HCT116 (cell line): Measurements from ENCODE around the gene THBS1. TPM values are rescaled to one million over a fixed set of nuclear protein-coding genes. Genes with fewer than 3 reads are reported as not detected.

Experiments used
- ATAC-seq: fragments of 200-7000 bp; cut with Tn5 transposase; 2 replicates; pipeline ENCODE4 v1.9.1; 2020; ENCODE audit warnings: mild to moderate bottlenecking, moderate library complexity
- BruUV-seq: library from RNA; stranded (reverse); fragments of 400-500 nt; replicated peaks from 2 replicates; lab custom pipeline; 2021; lab: Mats Ljungman, UMichigan
- CTCF ChIA-PET: fragments of 300-600 bp; sonication (Branson Sonifier 250); formaldehyde crosslinking; loops from one replicate; lab custom pipeline; 2021; ENCODE audit warnings: antibody characterized with exemption; lab: Charles Lee
- POLR2A ChIA-PET: fragments of 300-600, 350-600 bp; sonication (Branson Sonifier 250); formaldehyde crosslinking; loops from one replicate; lab custom pipeline; 2021; ENCODE audit warnings: antibody characterized with exemption; lab: Charles Lee
- RAD21 ChIA-PET, 2 experiments: fragments of 300-600 bp; sonication (Branson Sonifier 250); formaldehyde crosslinking; loops; one replicate each; lab custom pipeline; 2023; ENCODE audit warnings: low total read pairs in 2 of 2; ENCODE audit not compliant: uncharacterized antibody in 2 of 2, unreplicated experiment in 2 of 2, low non-redundant PET in 1 of 2; lab: Charles Lee
- DNase-seq: peaks from one replicate; pipeline ENCODE4 v3.0.0-alpha.2; 2010; ENCODE audit warnings: low read depth, low spot score
- H2AFZ ChIP-seq: fragments of 200-600 bp; shearing (Covaris generic), sonication (generic); 2 replicates; pipeline ENCODE4 v1.6.1; 2017; ENCODE audit warnings: low read depth, mixed run types, mixed read lengths, antibody characterized with exemption, low read length; ENCODE audit not compliant: poor library complexity, severe bottlenecking
- H3K27ac ChIP-seq: 2 replicates; pipeline ENCODE4 v1.5.1; 2012; ENCODE audit warnings: low read depth, low read length
- H3K27me3 ChIP-seq: fragments of 200-600 bp; sonication (generic); 2 replicates; pipeline ENCODE4 v1.6.1; 2016; ENCODE audit warnings: mixed run types, low read length, mixed read lengths; ENCODE audit not compliant: insufficient read depth
- H3K36me3 ChIP-seq, 2 experiments: fragments of 200-500 bp in 1 of 2; fragments of 200-600 bp in 1 of 2; sonication (Bioruptor generic) in 1 of 2; sonication (generic) in 1 of 2; 2 replicates each; pipeline versions ENCODE4 v1.5.1 to v1.6.1; 2014 to 2016; ENCODE audit warnings: low read length in 2 of 2, inconsistent platforms in 1 of 2, mixed read lengths in 1 of 2, mixed run types in 1 of 2; ENCODE audit not compliant: insufficient read depth in 2 of 2, control insufficient read depth in 1 of 2
- H3K4me1 ChIP-seq, 2 experiments: fragments of 200-600 bp in 1 of 2; sonication (generic) in 1 of 2; 2 replicates each; pipeline versions ENCODE4 v1.5.1 to v1.6.1; 2012 to 2017; ENCODE audit warnings: low read length in 2 of 2, inconsistent platforms in 1 of 2, mild to moderate bottlenecking in 1 of 2, mixed read lengths in 1 of 2, mixed run types in 1 of 2, moderate library complexity in 1 of 2; ENCODE audit not compliant: insufficient read depth in 2 of 2, control insufficient read depth in 1 of 2
- H3K4me2 ChIP-seq: fragments of 200-600 bp; sonication (generic); 2 replicates; pipeline ENCODE4 v1.6.1; 2017; ENCODE audit warnings: mixed run types, low read length, mixed read lengths
- H3K4me3 ChIP-seq, 2 experiments: fragments of 200-600 bp in 1 of 2; sonication (generic) in 1 of 2; replicated peaks in 1 of 2; 2 replicates each; pipeline ENCODE4 v1.5.1; 2011 to 2016; ENCODE audit warnings: low read length in 2 of 2, control low read depth in 1 of 2, low read depth in 1 of 2, mild to moderate bottlenecking in 1 of 2, mixed read lengths in 1 of 2, mixed run types in 1 of 2
- H3K79me2 ChIP-seq: fragments of 200-600 bp; sonication (generic); 2 replicates; pipeline ENCODE4 v1.6.1; 2017; ENCODE audit warnings: mild to moderate bottlenecking, mixed run types, low read length, moderate library complexity, mixed read lengths; ENCODE audit not compliant: insufficient read depth
- H3K9ac ChIP-seq: fragments of 200-600 bp; sonication (generic); 2 replicates; pipeline ENCODE4 v1.6.1; 2016; ENCODE audit warnings: low read length, mixed read lengths
- H3K9me2 ChIP-seq: fragments of 200-600 bp; sonication (generic), shearing (Covaris generic); 2 replicates; pipeline ENCODE4 v1.6.1; 2017; ENCODE audit warnings: mixed run types, mild to moderate bottlenecking, moderate library complexity; ENCODE audit not compliant: insufficient read depth
- H3K9me3 ChIP-seq, 2 experiments: fragments of 200-500 bp in 1 of 2; fragments of 200-600 bp in 1 of 2; sonication (Bioruptor generic) in 1 of 2; sonication (generic) in 1 of 2; 2 replicates each; pipeline ENCODE4 v1.6.1; 2014 to 2017; ENCODE audit warnings: low read length in 2 of 2, mixed read lengths in 2 of 2, inconsistent platforms in 1 of 2, low read depth in 1 of 2, mild to moderate bottlenecking in 1 of 2, mixed run types in 1 of 2, moderate library complexity in 1 of 2; ENCODE audit not compliant: control insufficient read depth in 1 of 2, insufficient read depth in 1 of 2
- H4K20me1 ChIP-seq: fragments of 200-600 bp; sonication (generic), shearing (Covaris generic); 2 replicates; pipeline ENCODE4 v1.6.1; 2017; ENCODE audit warnings: mixed run types, mild to moderate bottlenecking, moderate library complexity; ENCODE audit not compliant: insufficient read depth
- ATF3 ChIP-seq: IDR thresholded peaks from 2 replicates; pipeline ENCODE4 v1.6.1; 2012
- CBX3 ChIP-seq: IDR thresholded peaks from 2 replicates; pipeline ENCODE4 v1.6.1; 2012; ENCODE audit warnings: low read depth
- CEBPB ChIP-seq: IDR thresholded peaks from 2 replicates; pipeline ENCODE4 v1.6.1; 2012; ENCODE audit warnings: low read depth
- EGR1 ChIP-seq: IDR thresholded peaks from 2 replicates; pipeline ENCODE4 v1.6.1; 2012; ENCODE audit warnings: low read depth
- ELF1 ChIP-seq: IDR thresholded peaks from 2 replicates; pipeline ENCODE4 v1.6.1; 2012; ENCODE audit warnings: low read depth, borderline replicate concordance
- EZH2 ChIP-seq: fragments of 200-600 bp; sonication (generic); IDR thresholded peaks from 2 replicates; pipeline ENCODE4 v1.6.1; 2017; ENCODE audit warnings: antibody characterized with exemption, mixed run types
- EZH2phosphoT487 ChIP-seq: fragments of 200-600 bp; IDR thresholded peaks from 2 replicates; pipeline ENCODE4 v1.6.1; 2018; ENCODE audit warnings: antibody characterized with exemption, borderline replicate concordance
- FOSL1 ChIP-seq: IDR thresholded peaks from 2 replicates; pipeline ENCODE4 v1.6.1; 2012; ENCODE audit warnings: low read depth
- JUND ChIP-seq: IDR thresholded peaks from 2 replicates; pipeline ENCODE4 v1.6.1; 2012
- POLR2A ChIP-seq: IDR thresholded peaks from 2 replicates; pipeline ENCODE4 v1.7.0; 2011; ENCODE audit warnings: borderline replicate concordance; ENCODE audit not compliant: insufficient read depth, insufficient read length; ENCODE audit errors: extremely low read depth
- POLR2AphosphoS5 ChIP-seq: IDR thresholded peaks from 2 replicates; pipeline ENCODE4 v1.6.1; 2011; ENCODE audit warnings: mild to moderate bottlenecking, low read depth, low read length, moderate library complexity
- RAD21 ChIP-seq: IDR thresholded peaks from 2 replicates; pipeline ENCODE4 v1.6.1; 2012; ENCODE audit warnings: low read depth, mild to moderate bottlenecking
- SRF ChIP-seq: IDR thresholded peaks from 2 replicates; pipeline ENCODE4 v1.6.1; 2012; ENCODE audit warnings: low read depth
- TCF7L2 ChIP-seq: IDR thresholded peaks from 2 replicates; pipeline ENCODE4 v1.7.0; 2011; ENCODE audit warnings: borderline replicate concordance, inconsistent platforms; ENCODE audit not compliant: insufficient read depth, insufficient read length; ENCODE audit errors: extremely low read depth
- YY1 ChIP-seq: IDR thresholded peaks from 2 replicates; pipeline ENCODE4 v1.6.1; 2011; ENCODE audit warnings: low read length, low read depth, moderate library complexity, mild to moderate bottlenecking; ENCODE audit not compliant: insufficient replicate concordance; ENCODE audit errors: extremely low read depth
- ZFX ChIP-seq: fragments of 450-650 bp; IDR thresholded peaks from 2 replicates; pipeline ENCODE4 v1.6.1; 2017
- ZNF274 ChIP-seq: fragments of 200-500 bp; sonication (Bioruptor generic); IDR thresholded peaks from 2 replicates; pipeline ENCODE4 v1.6.1; 2014; ENCODE audit warnings: mild to moderate bottlenecking, low read depth, low read length, inconsistent platforms
- intact Hi-C: fragments of 100-400 bp; cut with micrococcal nuclease; formaldehyde crosslinking; loops from 2 replicates; pipeline ENCODE4 v1.10.0; 2022
- total RNA-seq: library from RNA; stranded (reverse); gene quantifications from one replicate; pipeline ENCODE4 v1.2.1, GENCODE V29; 2021; ENCODE audit not compliant: unreplicated experiment
- TF ChIP-seq, protein P1 (sequence below): IDR thresholded peaks from 2 replicates; pipeline ENCODE4 v1.6.1; 2011; ENCODE audit warnings: mild to moderate bottlenecking, low read length, moderate library complexity; ENCODE audit not compliant: insufficient replicate concordance; ENCODE audit errors: extremely low read depth
- TF ChIP-seq, protein P2 (sequence below): IDR thresholded peaks from 2 replicates; pipeline ENCODE4 v1.6.1; 2012; ENCODE audit warnings: low read depth
- TF ChIP-seq, protein P3 (sequence below), 3 experiments: fragments of 200-600 bp in 1 of 3; sonication (generic) in 1 of 3; IDR thresholded peaks in 2 of 3; conservative IDR thresholded peaks in 1 of 3; 2 replicates each; pipeline ENCODE4 v1.5.1; 2012 to 2017; ENCODE audit warnings: low read depth in 2 of 3, low read length in 2 of 3, antibody characterized with exemption in 1 of 3, borderline replicate concordance in 1 of 3, control low read depth in 1 of 3, mild to moderate bottlenecking in 1 of 3, mixed read lengths in 1 of 3, mixed run types in 1 of 3, moderate library complexity in 1 of 3; ENCODE audit not compliant: insufficient read depth in 1 of 3

Gene THBS1
- total RNA-seq, 1 experiment from 2014 or later, result 6.3 TPM

- CTCF ChIA-PET, result interaction anchor here (1.4 kb wide), 1 partner anchor 116 kb away, joined by 5 read pairs; no protein-coding TSS in a partner anchor
- TF ChIP-seq EZH2phosphoT487 (no peak), ELF1 (no peak), TCF7L2 (no peak), ZFX (no peak), JUND (peak; percentile 41; the same call in 1 of the 2 replicates), SRF (no peak), YY1 (no peak), EGR1 (no peak), CEBPB (peak; percentile 16; the same call in 1 of the 2 replicates), EZH2 (no peak), RAD21 (no peak), CBX3 (no peak), ZNF274 (no peak), POLR2A (no peak), FOSL1 (peak; percentile 44; the same call in 1 of the 2 replicates), ATF3 (no peak), POLR2AphosphoS5 (no peak)
- TF ChIP-seq, protein P1, sequence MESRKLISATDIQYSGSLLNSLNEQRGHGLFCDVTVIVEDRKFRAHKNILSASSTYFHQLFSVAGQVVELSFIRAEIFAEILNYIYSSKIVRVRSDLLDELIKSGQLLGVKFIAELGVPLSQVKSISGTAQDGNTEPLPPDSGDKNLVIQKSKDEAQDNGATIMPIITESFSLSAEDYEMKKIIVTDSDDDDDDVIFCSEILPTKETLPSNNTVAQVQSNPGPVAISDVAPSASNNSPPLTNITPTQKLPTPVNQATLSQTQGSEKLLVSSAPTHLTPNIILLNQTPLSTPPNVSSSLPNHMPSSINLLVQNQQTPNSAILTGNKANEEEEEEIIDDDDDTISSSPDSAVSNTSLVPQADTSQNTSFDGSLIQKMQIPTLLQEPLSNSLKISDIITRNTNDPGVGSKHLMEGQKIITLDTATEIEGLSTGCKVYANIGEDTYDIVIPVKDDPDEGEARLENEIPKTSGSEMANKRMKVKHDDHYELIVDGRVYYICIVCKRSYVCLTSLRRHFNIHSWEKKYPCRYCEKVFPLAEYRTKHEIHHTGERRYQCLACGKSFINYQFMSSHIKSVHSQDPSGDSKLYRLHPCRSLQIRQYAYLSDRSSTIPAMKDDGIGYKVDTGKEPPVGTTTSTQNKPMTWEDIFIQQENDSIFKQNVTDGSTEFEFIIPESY, result no peak
- TF ChIP-seq, protein P2, sequence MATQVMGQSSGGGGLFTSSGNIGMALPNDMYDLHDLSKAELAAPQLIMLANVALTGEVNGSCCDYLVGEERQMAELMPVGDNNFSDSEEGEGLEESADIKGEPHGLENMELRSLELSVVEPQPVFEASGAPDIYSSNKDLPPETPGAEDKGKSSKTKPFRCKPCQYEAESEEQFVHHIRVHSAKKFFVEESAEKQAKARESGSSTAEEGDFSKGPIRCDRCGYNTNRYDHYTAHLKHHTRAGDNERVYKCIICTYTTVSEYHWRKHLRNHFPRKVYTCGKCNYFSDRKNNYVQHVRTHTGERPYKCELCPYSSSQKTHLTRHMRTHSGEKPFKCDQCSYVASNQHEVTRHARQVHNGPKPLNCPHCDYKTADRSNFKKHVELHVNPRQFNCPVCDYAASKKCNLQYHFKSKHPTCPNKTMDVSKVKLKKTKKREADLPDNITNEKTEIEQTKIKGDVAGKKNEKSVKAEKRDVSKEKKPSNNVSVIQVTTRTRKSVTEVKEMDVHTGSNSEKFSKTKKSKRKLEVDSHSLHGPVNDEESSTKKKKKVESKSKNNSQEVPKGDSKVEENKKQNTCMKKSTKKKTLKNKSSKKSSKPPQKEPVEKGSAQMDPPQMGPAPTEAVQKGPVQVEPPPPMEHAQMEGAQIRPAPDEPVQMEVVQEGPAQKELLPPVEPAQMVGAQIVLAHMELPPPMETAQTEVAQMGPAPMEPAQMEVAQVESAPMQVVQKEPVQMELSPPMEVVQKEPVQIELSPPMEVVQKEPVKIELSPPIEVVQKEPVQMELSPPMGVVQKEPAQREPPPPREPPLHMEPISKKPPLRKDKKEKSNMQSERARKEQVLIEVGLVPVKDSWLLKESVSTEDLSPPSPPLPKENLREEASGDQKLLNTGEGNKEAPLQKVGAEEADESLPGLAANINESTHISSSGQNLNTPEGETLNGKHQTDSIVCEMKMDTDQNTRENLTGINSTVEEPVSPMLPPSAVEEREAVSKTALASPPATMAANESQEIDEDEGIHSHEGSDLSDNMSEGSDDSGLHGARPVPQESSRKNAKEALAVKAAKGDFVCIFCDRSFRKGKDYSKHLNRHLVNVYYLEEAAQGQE, result no peak
- TF ChIP-seq, protein P3, sequence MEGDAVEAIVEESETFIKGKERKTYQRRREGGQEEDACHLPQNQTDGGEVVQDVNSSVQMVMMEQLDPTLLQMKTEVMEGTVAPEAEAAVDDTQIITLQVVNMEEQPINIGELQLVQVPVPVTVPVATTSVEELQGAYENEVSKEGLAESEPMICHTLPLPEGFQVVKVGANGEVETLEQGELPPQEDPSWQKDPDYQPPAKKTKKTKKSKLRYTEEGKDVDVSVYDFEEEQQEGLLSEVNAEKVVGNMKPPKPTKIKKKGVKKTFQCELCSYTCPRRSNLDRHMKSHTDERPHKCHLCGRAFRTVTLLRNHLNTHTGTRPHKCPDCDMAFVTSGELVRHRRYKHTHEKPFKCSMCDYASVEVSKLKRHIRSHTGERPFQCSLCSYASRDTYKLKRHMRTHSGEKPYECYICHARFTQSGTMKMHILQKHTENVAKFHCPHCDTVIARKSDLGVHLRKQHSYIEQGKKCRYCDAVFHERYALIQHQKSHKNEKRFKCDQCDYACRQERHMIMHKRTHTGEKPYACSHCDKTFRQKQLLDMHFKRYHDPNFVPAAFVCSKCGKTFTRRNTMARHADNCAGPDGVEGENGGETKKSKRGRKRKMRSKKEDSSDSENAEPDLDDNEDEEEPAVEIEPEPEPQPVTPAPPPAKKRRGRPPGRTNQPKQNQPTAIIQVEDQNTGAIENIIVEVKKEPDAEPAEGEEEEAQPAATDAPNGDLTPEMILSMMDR (IDR thresholded peaks at IDR 0.05 in 2 of 3, conservative IDR thresholded peaks at IDR 0.05 in 1 of 3; ENCODE audit: borderline replicate concordance in 1 of 3, insufficient read depth in 1 of 3, low read depth in 2 of 3, low read length in 2 of 3), result no peak
Observed at GRCh38 chr15:39641191-39641889, 60.5 kb downstream of the THBS1 start.

More at GRCh38 chr15:39641191-39641889, 60.5 kb downstream of the THBS1 start:
- Histone ChIP-seq H3K9ac (no peak overlapping the region), H3K27ac (no peak overlapping the region), H3K9me2 (no peaks in the 10 kb centered on the region), H3K36me3 (no peaks in the 10 kb centered on the region), H3K9me3 (no peaks in the 10 kb centered on the region), H3K27me3 (no peaks in the 10 kb centered on the region), H3K79me2 (no peaks in the 10 kb centered on the region), H3K4me2 (peak overlapping the region; percentile 48), H4K20me1 (no peaks in the 10 kb centered on the region), H2AFZ (peak overlapping the region; percentile 6), H3K4me3 (peak overlapping the region in 1 of 2 experiments; percentile 7; a peak in 1 of 4 replicates), H3K4me1 (peaks cover 16 to 21% of the 10 kb centered on the region in 2 experiments)
- ChIA-PET POLR2A (interaction anchor here (1.1 kb wide), 1 partner anchor 19 kb away, joined by 3 read pairs; no protein-coding TSS in a partner anchor), RAD21 (no interaction called here)
- ATAC-seq (no peak), DNase-seq (no peak)
- intact Hi-C loops, result no loop called here
- BruUV-seq, result no TSS peak
